HG03025 (cell line): ENCODE results near the gene ZNF677.
"Not testable (repeated sequence)": the region's sequence is repeated elsewhere in the genome, so short reads cannot be mapped to it uniquely, and the experiment has no call there.

Source experiments
- ATAC-seq: cut with Tn5 transposase; IDR thresholded peaks from one replicate; pipeline ENCODE4 v1.9.1; 2021; ENCODE audit warnings: mild to moderate bottlenecking, moderate library complexity; ENCODE audit not compliant: unreplicated experiment, low FRiP score

The ZNF677 gene

DNA sequence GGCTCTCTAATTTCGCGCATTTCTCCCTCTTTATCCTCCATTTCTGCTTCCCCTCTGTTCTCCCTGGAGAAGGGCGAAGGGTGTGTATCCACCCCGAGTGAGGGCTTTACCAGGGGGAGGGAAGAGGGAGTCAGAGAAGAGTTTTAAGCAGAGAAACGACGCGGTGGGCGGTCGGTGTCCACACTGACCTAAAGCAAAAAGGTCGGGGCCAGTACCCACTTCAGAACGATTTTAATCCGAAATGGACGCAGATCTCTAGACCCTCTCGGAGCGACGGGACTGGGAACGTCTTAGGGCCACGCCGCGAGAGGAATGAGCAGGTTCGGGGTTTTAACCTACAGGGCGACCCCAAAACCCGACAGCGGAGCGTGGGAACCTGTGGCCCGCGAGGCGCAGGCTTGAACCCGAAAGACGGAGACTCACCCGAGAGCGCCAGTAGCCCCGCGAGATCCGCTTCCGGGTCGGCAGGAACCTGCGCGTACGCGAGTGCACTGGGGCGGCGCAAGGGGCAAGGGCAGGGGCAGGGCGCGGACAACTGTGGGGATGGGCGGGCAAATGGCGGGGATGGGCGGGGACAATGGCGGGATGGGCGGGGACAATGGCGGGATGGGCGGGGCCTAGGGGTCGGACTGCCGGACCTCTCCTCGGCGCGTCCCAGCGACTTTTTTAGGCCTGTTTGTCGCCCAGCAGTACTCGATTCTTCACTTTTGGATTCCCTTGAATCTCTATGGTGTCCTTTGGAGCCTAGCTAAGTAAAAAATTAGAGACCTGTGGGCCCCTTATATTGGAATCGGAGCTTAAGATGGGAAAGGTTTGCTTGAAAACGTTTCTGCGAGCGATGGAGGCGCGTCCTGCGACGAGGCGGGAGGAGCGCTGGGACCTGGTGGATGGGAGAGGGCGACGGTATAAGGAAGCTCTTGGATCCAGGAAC is at the start of gene ZNF677:
ZNF677 (minus strand) TSS at position 463 of the 931 bp plus-strand sequence. CDS start 3,323 bp downstream, outside the sequence.
- ATAC-seq, result no peak

- not testable (repeated sequence) for ATAC-seq
These were observed 46.7 kb upstream of the ZNF677 start for GRCh38 chr19:53301341-53301740.

DNA sequence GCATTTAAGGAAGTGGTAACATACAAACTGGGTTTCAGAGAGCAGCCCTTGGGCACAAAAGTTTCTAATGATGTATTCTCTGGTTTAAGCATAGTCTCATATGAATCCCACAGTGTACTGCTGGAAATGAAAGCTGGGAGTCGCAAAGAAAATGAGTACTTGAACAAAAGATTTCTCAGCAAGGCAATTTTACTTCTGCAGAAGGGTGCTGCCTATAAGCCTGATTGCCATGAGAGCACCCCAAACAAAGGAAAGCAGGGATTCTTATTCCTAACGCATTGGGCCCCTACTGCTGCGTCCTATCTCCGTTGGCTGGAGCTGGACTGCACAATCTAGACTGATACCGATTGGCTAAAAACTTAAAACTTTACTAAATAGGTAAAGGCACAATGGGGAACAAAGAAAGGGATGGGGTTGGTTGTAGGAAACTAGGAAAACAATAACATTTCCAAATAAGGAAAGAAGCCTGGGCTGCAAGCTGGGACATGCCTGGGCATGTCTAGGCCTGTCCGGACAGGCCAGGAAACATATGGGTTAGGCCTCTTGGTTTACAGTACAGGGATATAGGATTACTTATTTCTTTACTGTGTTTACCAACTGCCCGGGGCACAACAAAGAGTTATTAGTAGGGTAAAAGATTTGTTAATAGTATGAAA is 40.2 kb upstream of the ZNF677 start:
- no peak for ATAC-seq

DNA sequence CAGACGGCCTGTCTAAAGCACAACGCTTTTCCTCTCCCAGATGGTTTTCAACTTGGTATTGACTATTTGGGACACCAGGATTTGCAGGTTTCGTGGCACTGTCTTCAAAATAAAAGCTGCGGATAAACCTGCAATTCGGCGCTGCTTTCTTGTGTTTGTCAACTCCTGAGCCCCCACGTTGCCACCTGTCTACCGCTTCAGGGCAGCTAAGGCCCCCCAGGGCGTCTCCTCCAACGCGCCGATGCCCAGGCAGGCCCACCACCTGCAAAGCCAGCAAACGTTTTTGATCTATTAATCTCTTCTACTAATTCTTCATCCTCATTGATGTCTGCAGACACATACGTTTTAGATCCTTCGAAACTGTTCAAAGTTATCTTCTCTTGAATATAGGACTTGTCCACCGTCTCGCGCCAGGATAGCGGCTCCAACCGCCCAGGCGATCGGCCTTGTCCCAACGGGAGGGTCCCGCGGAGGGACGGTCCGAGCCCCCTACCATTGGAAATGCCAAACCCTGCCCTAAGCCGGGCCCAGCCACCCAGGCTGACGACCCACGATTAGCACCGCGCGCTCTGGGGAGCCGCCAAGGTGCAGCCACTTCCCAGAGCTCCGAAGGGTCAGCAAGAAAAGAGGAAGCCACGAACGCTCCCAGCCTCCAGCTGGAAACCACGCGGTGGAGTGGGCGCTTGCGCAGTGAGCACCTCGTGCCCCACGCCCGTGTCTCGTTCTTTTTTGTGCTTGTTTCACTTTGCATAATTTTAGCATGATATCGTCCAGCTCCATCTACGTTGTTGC is 36.3 kb upstream of the ZNF677 start:
- no peak for ATAC-seq

GRCh38 chr19:53285087-53285486 is 30.4 kb upstream of the ZNF677 start:
- no peak for ATAC-seq

GRCh38 chr19:53281947-53282346 is 27.3 kb upstream of the ZNF677 start:
- not testable (repeated sequence) for ATAC-seq

- ATAC-seq, result no peak
These were observed 20.8 kb upstream of the ZNF677 start for GRCh38 chr19:53275480-53275879.

DNA sequence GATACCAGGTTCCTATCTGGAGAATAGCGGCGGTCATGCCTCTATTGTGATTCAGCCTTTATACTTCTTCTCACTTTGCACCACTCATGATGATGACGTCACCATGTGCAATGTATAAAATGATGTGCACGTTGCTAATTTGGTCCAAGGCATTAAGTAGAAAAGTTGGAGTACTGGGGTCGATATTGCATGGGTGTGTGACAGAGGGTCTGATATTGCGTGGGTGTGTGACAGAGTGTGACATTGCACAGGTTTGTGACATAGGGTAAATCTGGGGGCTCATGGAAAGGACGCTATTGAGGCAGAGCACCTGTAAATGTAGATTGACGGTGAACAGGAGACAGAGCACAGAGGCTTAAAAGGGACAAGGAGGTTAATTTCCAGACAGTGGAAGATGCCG is 17.4 kb upstream of the ZNF677 start:
- no peak for ATAC-seq

DNA sequence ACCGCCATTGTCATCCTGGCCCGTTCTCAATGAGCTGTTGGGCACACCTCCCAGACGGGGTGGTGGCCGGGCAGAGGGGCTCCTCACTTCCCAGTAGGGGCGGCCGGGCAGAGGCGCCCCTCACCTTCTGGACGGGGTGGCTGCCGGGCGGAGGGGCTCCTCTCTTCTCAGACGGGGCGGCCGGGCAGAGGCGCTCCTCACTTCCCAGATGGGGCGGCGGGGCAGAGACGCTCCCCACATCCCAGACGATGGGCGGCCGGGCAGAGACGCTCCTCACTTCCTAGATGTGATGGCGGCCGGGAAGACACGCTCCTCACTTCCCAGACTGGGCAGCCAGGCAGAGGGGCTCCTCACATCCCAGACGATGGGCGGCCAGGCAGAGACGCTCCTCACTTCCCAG is 15.2 kb upstream of the ZNF677 start:
- ATAC-seq, result not testable (repeated sequence)

- ATAC-seq, result not testable (repeated sequence)
These were observed 12.9 kb upstream of the ZNF677 start, which contains the start of gene VN1R4 for GRCh38 chr19:53267623-53268022. VN1R4 (minus strand) TSS chr19:53267723; CDS start chr19:53267665, 58 bp downstream.

GRCh38 chr19:53257715-53258342 is 3.2 kb upstream of the ZNF677 start, which contains the start of gene VN1R2:
VN1R2 (plus strand) TSS chr19:53258292; CDS start chr19:53258376, 84 bp downstream.
- not testable (repeated sequence) for ATAC-seq

GRCh38 chr19:53246498-53246897 is 8.2 kb downstream of the ZNF677 start:
- no peak for ATAC-seq

DNA sequence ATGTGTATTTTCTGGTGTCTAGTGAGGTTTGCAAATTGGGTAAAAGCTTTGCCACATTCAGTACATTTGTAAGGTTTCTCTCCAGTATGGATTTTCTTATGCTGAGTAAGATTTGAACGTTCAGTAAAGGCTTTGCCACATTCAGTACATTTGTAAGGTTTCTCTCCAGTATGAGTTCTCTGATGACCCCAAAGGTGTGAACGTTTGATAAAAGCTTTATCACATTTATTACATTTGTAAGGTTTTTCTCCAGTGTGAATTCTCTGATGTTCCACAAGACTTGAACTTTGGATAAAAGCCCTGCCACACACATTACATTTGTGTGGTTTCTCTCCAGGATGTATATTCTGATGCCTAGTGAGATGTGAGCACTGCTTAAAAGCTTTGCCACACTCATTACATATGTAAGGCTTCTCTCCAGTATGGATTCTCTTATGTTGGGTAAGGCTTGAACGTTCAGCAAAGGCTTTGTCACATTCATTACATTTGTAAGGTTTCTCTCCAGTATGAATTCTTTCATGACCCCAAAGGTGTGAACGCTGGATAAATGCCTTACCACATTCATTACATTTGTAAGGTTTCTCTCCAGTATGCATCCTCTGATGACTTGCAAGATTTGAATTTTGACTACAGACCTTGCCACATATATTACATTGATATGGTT is 17.4 kb downstream of the ZNF677 start:
- no peak for ATAC-seq

DNA sequence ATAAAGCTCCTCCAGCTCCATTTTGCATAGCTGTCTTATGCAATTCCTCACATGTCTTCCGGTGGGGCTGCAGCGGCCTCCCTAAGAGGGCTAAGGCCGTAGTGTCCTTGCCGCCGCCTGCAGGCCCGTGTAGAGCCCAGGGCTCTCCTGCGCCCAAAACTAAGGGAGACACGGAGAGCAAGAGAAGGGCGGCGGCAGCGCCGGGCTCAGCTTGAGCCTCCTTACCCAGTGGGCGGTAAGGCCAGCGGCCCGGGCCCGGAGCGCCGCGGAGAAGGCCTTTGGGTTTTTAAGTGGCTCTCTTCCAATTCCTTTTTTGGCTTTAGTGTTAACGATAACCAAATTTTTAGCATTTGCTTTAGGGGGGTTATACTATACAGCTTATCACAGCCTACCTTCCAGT is 30.1 kb downstream of the ZNF677 start:
- no peak for ATAC-seq

GRCh38 chr19:53222716-53223115 is 32.0 kb downstream of the ZNF677 start:
- ATAC-seq, result not testable (repeated sequence)

DNA sequence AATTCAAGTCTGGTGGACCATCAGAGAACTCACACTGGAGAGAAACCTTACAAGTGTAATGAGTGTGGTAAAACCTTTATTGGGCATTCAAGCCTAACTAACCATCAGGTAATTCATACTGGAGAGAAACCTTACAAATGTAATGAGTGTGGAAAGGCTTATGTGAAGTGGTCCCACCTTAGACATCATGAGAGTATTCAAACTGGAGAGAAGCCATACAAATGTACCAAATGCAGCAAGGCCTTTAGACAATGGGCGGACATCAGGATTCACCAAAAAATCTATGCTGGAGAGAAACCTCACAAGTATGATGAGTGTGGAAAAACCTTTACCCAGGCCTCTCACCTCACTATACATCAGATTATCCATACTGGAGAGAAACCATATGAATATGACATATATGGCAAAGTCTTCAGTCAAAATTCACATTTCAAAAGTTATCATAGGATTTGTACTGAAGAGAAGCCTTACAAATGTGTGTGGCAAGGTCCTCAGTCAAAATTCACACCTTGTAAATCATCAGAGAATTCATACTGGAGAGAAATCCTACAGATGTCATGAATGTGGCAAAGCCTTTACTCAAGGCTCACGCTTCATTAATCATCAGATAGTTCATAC is 41.9 kb downstream of the ZNF677 start:
- no peak for ATAC-seq

DNA sequence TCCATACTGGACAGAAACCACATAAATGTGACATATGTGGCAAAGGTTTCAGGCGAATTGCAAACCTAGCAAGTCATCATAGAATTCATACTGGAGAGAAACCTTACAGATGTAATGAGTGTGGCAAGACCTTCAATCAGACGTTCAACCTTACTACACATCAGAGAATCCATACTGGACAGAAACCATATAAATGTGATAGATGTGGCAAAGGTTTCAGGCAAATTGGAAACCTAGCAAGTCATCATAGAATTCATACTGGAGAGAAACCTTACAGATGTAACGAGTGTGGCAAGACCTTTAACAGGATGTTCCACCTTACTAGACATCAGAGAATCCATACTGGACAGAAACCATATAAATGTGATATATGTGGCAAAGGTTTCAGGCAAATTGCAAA is 43.1 kb downstream of the ZNF677 start:
- ATAC-seq, result not testable (repeated sequence)

DNA sequence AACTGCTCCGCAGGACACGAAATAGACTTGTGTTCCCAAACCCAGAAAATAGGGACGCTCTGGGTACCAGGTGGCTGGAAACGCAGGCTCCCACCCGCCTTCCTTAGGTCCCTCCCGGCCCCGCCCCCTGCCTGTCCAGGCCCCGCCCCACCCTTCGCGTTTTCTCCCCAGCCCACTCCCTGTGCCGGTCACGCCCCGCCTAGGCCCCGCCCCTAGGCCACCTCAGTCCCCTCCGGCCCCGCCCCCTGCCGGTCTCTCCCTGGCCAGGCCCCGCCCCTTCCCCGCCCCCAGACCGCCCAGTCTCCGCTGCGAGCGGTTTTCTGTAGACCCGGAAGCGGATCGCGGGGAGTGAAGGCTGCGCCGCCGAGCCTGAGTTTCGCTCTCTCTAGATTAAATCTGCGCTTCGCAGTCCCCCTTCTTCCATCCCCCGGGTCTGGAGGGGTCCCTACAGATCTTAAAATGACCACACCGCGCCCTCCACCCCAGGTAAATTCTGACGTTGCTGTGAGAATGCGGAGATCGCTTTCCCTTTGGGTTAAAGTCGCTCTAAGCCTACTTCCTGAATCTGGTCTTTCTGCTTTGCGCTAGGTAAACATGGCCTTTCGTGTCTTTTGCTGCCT is 57.8 kb downstream of the ZNF677 start:
- ATAC-seq, result no peak
